H1 (cell line): ENCODE measurements around the gene TPSAB1. TPM values are rescaled to one million over a fixed set of nuclear protein-coding genes. Genes with fewer than 3 reads are reported as not detected.

Experiments used
- SP2 ChIP-seq: IDR thresholded peaks from 2 replicates; pipeline ENCODE4 v1.6.1; 2012; ENCODE audit warnings: mild to moderate bottlenecking, low read length, inconsistent platforms
- ZNF274 ChIP-seq: IDR thresholded peaks from 2 replicates; pipeline ENCODE4 v1.7.0; 2012; ENCODE audit warnings: low read length, borderline replicate concordance; ENCODE audit errors: extremely low read depth
- polyA plus RNA-seq, 7 experiments: library from polyadenylated mRNA; depleted of rRNA in 3 of 7; stranded (reverse) in 5 of 7; unstranded in 2 of 7; fragments of >200 nt in 5 of 7; fragments of 200-250 nt in 2 of 7; gene quantifications; 1 replicate in 5 of 7; 2 replicates in 1 of 7; 4 replicates in 1 of 7; pipeline versions ENCODE4 v1.2.1 to v1.2.3, GENCODE V29; 2011 to 2013; ENCODE audit warnings: missing spikeins in 2 of 7, mixed read lengths in 2 of 7
- total RNA-seq: library from RNA; stranded (reverse); fragmentation: NEBNext Ultra II Directional; extraction: Animal tissue kit (Norgen Biotek cat#: 25700); gene quantifications from 2 replicates; pipeline ENCODE4 v1.2.1, GENCODE V29; 2021
- TF ChIP-seq, protein P1 (sequence below): IDR thresholded peaks from 2 replicates; pipeline ENCODE4 v1.6.1; 2011; ENCODE audit warnings: low read length, improper control_type of control experiment

Gene TPSAB1
- total and polyA plus RNA-seq, 2 of the 8 experiments (the other 6 are each of a cell fraction or from before 2014, with no cell fraction given), result 0.09 TPM; not detected in 1

DNA sequence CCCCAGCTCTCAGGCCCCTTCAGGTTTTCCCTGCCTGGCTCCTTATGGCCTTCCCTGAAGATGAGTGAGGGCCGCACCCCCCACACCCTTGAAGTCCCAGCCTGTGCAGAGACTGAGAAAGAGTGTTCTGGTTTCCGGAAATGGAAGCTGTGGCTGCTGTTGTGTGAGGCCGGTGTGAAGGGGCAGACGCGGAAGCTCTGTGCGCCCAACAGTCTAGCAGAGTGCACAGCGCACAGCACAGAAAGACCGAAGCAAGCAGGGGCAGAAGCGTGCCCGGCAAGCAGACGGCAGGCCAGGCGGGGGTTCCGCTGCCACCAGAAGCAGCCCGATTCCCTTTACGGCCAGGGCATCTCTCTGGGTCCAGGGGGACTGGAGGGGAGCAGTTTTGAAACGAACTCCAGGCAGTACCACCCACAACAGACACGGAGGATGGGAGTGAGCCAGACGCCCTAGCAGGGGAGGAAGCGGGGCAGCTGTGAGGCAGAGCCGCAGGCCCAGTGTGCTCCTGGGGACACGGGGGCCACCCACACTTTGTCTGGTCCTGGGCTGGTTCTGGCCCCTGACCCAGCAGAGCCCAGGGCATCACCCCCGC lies 32.2 kb upstream of the TPSAB1 start (continued):
- TF ChIP-seq ZNF274 (no peak), SP2 (no peak)
- TF ChIP-seq, protein P1, sequence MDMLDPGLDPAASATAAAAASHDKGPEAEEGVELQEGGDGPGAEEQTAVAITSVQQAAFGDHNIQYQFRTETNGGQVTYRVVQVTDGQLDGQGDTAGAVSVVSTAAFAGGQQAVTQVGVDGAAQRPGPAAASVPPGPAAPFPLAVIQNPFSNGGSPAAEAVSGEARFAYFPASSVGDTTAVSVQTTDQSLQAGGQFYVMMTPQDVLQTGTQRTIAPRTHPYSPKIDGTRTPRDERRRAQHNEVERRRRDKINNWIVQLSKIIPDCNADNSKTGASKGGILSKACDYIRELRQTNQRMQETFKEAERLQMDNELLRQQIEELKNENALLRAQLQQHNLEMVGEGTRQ, result no peak
